ENCODE measurements around the gene TFAP2B.

TFAP2B gene

DNA sequence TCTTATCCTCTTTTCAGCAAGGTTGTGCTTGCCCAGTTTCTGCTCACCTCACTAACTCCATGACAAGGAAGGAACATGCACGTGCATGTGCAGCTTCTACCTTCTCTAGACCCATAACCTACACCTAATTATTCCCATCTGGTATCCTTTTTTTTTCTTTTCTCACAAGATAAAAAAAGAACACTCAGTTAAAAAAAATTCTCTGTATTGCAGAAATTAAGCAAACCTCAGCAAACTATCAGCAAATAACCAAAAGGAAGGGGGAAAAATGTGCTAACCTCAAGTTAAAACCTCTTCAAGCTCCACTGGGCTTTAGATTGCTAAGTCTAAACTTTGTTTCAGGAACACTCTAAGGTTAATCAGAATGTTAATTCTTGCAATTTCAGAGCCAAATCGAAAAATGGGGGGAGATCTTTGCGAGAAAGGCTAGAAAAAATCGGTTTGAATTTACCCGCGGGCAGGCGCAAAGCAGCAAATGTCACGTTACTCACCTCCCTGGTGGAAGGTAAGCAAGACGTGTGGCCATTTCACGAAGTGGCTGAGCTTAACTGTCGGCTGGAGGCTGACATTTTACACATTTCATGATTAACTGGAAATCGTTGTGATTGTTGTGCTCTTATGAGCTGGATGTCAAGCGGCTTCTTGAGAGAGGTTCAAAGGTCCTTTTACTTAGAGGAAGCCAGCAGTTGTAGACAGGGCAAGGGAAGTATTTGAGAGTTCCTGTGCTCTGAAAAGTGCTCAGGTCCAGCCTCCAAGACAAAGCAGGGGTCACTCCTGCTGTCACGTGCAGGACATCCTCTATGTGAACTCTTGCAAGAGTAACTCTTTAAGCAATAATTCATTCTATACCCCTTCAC, 19.1 kb downstream of the TFAP2B start:
- no peak overlapping the region for H3K4me3 ChIP-seq (ENCODE audit: low read length)
- TF ChIP-seq, protein P1, sequence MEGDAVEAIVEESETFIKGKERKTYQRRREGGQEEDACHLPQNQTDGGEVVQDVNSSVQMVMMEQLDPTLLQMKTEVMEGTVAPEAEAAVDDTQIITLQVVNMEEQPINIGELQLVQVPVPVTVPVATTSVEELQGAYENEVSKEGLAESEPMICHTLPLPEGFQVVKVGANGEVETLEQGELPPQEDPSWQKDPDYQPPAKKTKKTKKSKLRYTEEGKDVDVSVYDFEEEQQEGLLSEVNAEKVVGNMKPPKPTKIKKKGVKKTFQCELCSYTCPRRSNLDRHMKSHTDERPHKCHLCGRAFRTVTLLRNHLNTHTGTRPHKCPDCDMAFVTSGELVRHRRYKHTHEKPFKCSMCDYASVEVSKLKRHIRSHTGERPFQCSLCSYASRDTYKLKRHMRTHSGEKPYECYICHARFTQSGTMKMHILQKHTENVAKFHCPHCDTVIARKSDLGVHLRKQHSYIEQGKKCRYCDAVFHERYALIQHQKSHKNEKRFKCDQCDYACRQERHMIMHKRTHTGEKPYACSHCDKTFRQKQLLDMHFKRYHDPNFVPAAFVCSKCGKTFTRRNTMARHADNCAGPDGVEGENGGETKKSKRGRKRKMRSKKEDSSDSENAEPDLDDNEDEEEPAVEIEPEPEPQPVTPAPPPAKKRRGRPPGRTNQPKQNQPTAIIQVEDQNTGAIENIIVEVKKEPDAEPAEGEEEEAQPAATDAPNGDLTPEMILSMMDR (IDR thresholded peaks at IDR 0.05; ENCODE audit: insufficient read depth, low read depth, low read length, missing control alignments): no peak
- DNase-seq (ENCODE audit: low read depth): no peak

DNA sequence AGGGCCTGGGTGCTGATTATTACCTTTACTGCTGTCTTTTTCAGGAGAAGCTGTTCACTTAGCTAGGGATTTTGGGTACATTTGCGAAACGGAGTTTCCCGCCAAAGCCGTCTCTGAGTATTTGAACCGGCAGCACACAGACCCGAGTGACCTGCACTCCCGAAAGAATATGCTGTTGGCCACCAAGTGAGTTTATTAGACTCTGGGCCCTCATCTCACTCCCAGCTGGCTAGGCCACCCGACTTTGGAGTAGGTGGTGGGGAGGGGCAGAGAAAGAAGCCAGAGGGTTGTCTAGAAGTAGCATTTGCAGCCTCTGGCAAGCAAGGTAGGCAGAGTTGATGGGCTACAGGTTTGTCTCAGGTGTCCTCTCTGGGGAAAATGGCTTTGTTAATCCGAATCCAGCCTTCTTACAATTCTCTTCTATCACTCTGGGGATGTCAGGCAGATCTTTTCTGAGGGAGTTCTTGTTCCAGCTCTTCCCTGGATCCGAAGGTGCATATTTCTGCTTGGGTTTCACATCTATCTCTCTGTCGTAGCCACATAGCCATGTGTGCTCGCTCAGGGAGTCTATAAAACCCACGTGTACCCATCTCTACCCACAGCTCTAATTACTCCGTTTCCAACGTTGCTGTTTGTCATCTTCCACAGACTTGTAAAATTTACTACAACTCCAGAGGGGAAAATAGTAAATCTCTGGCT, 21.6 kb downstream of the TFAP2B start:
- TF ChIP-seq, protein P1 (IDR thresholded peaks at IDR 0.05; ENCODE audit: insufficient read depth, low read depth, low read length, missing control alignments): no peak
- DNase-seq (ENCODE audit: low read depth): no peak
- H3K4me3 ChIP-seq (ENCODE audit: low read length): no peak overlapping the region

DNA sequence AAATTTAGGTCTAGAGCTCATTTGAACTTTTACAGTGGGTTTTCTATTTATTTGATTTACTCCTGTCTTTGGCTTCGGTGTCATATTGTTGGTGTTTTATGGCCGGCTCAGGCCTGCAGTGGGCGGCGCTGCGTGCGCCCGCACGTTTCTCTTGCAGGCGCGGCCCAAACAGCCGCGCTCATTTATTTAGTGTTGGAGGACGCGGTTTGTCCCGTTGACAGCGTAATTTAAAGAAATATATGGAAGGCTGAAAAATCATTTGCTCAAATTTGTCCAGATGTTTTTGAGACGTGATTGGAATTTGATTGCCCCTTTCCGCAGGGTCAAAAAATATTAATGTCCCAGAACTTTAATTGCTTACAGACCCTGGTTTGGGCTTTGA, 22.1 kb downstream of the TFAP2B start:
- DNase-seq (ENCODE audit: low read depth): no peak
- TF ChIP-seq, protein P1 (IDR thresholded peaks at IDR 0.05; ENCODE audit: insufficient read depth, low read depth, low read length, missing control alignments): no peak
- no peak overlapping the region for H3K4me3 ChIP-seq (ENCODE audit: low read length)

DNA sequence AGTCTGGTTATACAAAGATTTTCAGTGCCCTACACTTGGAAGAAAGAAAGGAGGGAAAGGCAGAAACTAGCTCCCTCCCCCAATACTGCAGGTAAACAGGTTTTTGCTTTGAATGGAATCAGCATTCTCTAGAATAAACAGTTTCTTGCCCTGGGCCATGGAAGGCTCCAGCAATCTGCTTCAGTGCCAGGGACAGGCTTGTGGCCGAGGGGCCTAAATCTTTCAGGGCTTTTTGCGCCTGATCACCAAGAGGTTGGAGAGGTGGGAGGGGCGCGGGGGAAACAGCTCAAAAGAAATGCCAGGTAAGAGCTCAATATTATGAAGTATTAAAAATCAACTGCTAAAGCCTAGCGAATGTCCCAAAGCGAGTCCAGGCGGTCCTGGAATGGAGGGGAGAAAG, 23.8 kb downstream of the TFAP2B start:
- H3K4me3 ChIP-seq (ENCODE audit: low read length): no peak overlapping the region
- no peak for DNase-seq (ENCODE audit: low read depth)
- TF ChIP-seq, protein P1 (IDR thresholded peaks at IDR 0.05; ENCODE audit: insufficient read depth, low read depth, low read length, missing control alignments): no peak

DNA sequence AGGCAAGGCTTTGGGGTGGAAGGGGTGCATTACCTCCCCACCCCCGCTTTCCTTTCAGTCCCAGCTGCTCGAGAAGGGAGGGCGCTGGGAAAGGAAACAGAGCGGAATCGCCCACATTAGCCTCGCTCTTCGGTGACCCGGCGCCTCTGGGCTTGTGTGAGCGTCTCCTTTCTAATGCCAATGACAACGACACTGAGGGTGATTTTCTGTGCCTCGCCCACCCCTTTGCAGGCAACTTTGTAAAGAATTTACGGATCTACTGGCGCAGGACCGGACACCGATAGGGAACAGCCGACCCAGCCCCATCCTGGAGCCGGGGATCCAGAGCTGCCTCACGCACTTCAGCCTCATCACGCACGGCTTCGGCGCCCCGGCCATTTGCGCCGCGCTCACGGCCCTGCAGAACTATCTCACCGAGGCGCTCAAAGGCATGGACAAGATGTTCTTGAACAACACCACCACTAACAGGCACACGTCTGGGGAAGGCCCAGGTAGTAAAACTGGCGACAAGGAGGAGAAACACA, 24.3 kb downstream of the TFAP2B start:
- no peak for DNase-seq (ENCODE audit: low read depth)
- no peak overlapping the region for H3K4me3 ChIP-seq (ENCODE audit: low read length)
- TF ChIP-seq, protein P1 (IDR thresholded peaks at IDR 0.05; ENCODE audit: insufficient read depth, low read depth, low read length, missing control alignments): no peak

DNA sequence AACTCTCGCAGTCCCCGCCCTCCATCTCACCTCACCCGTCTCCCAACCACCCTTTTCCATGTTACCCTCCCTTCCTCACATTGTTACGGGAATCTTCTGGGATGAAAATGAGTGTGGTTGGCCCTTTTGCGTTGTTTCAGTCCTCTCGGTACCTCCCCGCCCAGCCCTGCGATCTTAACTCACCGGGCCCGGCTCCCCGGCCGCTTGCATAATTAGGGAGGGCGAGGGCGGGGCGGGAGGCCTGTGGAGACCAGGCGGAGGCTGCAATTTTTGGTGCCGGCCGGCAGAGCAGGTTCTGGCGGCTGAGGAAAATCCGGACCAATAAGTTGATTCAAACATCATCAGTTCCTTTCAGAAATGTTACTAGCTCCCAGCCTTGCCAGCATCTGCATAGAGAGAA, 25.2 kb downstream of the TFAP2B start:
- DNase-seq (ENCODE audit: low read depth): peak; percentile 41
- TF ChIP-seq, protein P1 (IDR thresholded peaks at IDR 0.05; ENCODE audit: insufficient read depth, low read depth, low read length, missing control alignments): no peak

More for the DNA sequence above, 25.2 kb downstream of the TFAP2B start:
- no peak overlapping the region for H3K4me3 ChIP-seq (ENCODE audit: low read length)
